Measurements from ENCODE around the gene SYNJ2. TPM values are rescaled to one million over a fixed set of nuclear protein-coding genes. Genes with fewer than 3 reads are reported as not detected.

SYNJ2 gene
- polyA plus RNA-seq, 1 donor from 2014 or later: 0.12 TPM

DNA sequence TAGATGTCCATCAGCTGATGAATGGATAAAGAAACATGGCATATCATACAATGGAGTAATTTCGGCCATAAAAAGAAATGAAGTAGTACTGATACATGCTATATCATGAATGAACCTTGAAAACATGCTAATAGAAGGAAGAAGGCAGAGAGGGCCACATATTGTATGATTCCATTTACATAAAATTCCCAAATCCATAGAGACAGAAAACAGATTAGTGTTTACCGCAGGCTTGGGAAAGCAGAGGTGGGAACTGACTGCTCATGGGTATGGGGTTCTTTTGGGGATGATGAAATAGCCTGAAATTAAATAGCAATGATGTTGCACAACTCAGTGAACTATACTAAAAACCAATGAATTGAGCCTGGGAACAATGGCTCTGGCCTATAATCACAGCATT is 128.1 kb downstream of the SYNJ2 start:
- no peak overlapping the region for H3K4me3 ChIP-seq (ENCODE audit: low read length)
- no peak overlapping the region for H3K9ac ChIP-seq (ENCODE audit: low read length)
- H3K4me2 ChIP-seq (ENCODE audit: low read length): no peak overlapping the region
- TF ChIP-seq TAF1 (IDR thresholded peaks at IDR 0.05; ENCODE audit: low read depth) (no peak), EP300 (conservative IDR thresholded peaks at IDR 0.05; ENCODE audit: poor library complexity, severe bottlenecking) (no peak), MXI1 (conservative IDR thresholded peaks at IDR 0.05; ENCODE audit: poor library complexity, severe bottlenecking) (no peak), POLR2AphosphoS5 (IDR thresholded peaks at IDR 0.05) (no peak), RAD21 (conservative IDR thresholded peaks at IDR 0.05) (no peak), EZH2 (IDR thresholded peaks at IDR 0.05; ENCODE audit: borderline replicate concordance, insufficient read depth, low read length, poor library complexity, severe bottlenecking) (no peak), SMC3 (conservative IDR thresholded peaks at IDR 0.05; ENCODE audit: poor library complexity) (no peak)
- TF ChIP-seq, protein P1, sequence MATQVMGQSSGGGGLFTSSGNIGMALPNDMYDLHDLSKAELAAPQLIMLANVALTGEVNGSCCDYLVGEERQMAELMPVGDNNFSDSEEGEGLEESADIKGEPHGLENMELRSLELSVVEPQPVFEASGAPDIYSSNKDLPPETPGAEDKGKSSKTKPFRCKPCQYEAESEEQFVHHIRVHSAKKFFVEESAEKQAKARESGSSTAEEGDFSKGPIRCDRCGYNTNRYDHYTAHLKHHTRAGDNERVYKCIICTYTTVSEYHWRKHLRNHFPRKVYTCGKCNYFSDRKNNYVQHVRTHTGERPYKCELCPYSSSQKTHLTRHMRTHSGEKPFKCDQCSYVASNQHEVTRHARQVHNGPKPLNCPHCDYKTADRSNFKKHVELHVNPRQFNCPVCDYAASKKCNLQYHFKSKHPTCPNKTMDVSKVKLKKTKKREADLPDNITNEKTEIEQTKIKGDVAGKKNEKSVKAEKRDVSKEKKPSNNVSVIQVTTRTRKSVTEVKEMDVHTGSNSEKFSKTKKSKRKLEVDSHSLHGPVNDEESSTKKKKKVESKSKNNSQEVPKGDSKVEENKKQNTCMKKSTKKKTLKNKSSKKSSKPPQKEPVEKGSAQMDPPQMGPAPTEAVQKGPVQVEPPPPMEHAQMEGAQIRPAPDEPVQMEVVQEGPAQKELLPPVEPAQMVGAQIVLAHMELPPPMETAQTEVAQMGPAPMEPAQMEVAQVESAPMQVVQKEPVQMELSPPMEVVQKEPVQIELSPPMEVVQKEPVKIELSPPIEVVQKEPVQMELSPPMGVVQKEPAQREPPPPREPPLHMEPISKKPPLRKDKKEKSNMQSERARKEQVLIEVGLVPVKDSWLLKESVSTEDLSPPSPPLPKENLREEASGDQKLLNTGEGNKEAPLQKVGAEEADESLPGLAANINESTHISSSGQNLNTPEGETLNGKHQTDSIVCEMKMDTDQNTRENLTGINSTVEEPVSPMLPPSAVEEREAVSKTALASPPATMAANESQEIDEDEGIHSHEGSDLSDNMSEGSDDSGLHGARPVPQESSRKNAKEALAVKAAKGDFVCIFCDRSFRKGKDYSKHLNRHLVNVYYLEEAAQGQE (IDR thresholded peaks at IDR 0.05; ENCODE audit: borderline replicate concordance): no peak
- TF ChIP-seq, protein P2, sequence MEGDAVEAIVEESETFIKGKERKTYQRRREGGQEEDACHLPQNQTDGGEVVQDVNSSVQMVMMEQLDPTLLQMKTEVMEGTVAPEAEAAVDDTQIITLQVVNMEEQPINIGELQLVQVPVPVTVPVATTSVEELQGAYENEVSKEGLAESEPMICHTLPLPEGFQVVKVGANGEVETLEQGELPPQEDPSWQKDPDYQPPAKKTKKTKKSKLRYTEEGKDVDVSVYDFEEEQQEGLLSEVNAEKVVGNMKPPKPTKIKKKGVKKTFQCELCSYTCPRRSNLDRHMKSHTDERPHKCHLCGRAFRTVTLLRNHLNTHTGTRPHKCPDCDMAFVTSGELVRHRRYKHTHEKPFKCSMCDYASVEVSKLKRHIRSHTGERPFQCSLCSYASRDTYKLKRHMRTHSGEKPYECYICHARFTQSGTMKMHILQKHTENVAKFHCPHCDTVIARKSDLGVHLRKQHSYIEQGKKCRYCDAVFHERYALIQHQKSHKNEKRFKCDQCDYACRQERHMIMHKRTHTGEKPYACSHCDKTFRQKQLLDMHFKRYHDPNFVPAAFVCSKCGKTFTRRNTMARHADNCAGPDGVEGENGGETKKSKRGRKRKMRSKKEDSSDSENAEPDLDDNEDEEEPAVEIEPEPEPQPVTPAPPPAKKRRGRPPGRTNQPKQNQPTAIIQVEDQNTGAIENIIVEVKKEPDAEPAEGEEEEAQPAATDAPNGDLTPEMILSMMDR (IDR thresholded peaks at IDR 0.05; ENCODE audit: poor library complexity, severe bottlenecking): no peak
- peaks cover 7% of the 10 kb centered on the region for H3K36me3 ChIP-seq (ENCODE audit: insufficient read depth, low read length)
- no peak overlapping the region for H2AFZ ChIP-seq (ENCODE audit: low read depth, low read length)
- H3K9me2 ChIP-seq (ENCODE audit: insufficient read depth, low read length): no peaks in the 10 kb centered on the region
- H3F3A ChIP-seq (ENCODE audit: insufficient read depth, low read length, poor library complexity, severe bottlenecking): no peaks in the 10 kb centered on the region
- no peaks in the 10 kb centered on the region for H4K20me1 ChIP-seq (ENCODE audit: insufficient read depth)
- no peaks in the 10 kb centered on the region for H3K27me3 ChIP-seq (ENCODE audit: insufficient read depth, low read depth, low read length)
- no peaks in the 10 kb centered on the region for H3K9me3 ChIP-seq (ENCODE audit: low read length)
- no peaks in the 10 kb centered on the region for H3K79me2 ChIP-seq (replicated peaks; ENCODE audit: insufficient read depth, low read length)
- no peak overlapping the region for H3K27ac ChIP-seq (ENCODE audit: low read length)

DNA sequence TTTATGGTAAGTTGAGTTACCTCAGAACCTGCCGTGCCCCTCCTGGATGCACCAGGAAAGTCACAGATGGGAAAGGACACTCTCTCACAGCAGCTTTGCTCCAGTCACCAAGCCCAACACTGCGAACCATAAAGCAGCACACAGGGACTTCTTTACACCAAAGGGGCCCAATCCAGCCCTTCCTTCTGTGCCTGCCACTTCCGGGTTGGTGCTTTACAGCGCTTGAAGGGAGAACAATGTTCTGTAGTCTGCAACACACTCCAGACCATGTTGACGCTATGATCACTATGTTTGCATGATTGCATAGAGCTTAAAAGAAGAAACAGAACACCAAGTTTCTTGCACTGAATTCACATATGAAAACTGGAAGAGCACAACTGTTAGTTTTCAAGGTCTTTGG is 129.3 kb downstream of the SYNJ2 start:
- H3K79me2 ChIP-seq (replicated peaks; ENCODE audit: insufficient read depth, low read length): no peaks in the 10 kb centered on the region
- TF ChIP-seq, protein P1 (IDR thresholded peaks at IDR 0.05; ENCODE audit: borderline replicate concordance): no peak
- TF ChIP-seq, protein P2 (IDR thresholded peaks at IDR 0.05; ENCODE audit: poor library complexity, severe bottlenecking): no peak
- no peak for TF ChIP-seq POLR2AphosphoS5 (IDR thresholded peaks at IDR 0.05)
- TF ChIP-seq EZH2 (IDR thresholded peaks at IDR 0.05; ENCODE audit: borderline replicate concordance, insufficient read depth, low read length, poor library complexity, severe bottlenecking): no peak
- no peak for TF ChIP-seq SMC3 (conservative IDR thresholded peaks at IDR 0.05; ENCODE audit: poor library complexity)
- TF ChIP-seq MXI1 (conservative IDR thresholded peaks at IDR 0.05; ENCODE audit: poor library complexity, severe bottlenecking): no peak
- TF ChIP-seq TAF1 (IDR thresholded peaks at IDR 0.05; ENCODE audit: low read depth): no peak
- TF ChIP-seq RAD21 (conservative IDR thresholded peaks at IDR 0.05): no peak
- no peak for TF ChIP-seq EP300 (conservative IDR thresholded peaks at IDR 0.05; ENCODE audit: poor library complexity, severe bottlenecking)
- H2AFZ ChIP-seq (ENCODE audit: low read depth, low read length): no peak overlapping the region
- peaks cover 7% of the 10 kb centered on the region for H3K36me3 ChIP-seq (ENCODE audit: insufficient read depth, low read length)
- no peak overlapping the region for H3K4me3 ChIP-seq (ENCODE audit: low read length)
- no peaks in the 10 kb centered on the region for H3F3A ChIP-seq (ENCODE audit: insufficient read depth, low read length, poor library complexity, severe bottlenecking)
- no peak overlapping the region for H3K27ac ChIP-seq (ENCODE audit: low read length)
- no peaks in the 10 kb centered on the region for H3K9me3 ChIP-seq (ENCODE audit: low read length)
- H3K4me2 ChIP-seq (ENCODE audit: low read length): no peak overlapping the region
- H3K27me3 ChIP-seq (ENCODE audit: insufficient read depth, low read depth, low read length): no peaks in the 10 kb centered on the region
- no peaks in the 10 kb centered on the region for H3K9me2 ChIP-seq (ENCODE audit: insufficient read depth, low read length)
- H3K9ac ChIP-seq (ENCODE audit: low read length): no peak overlapping the region
- no peaks in the 10 kb centered on the region for H4K20me1 ChIP-seq (ENCODE audit: insufficient read depth)

Measured in neural cell (in vitro differentiated cells).